BE2C (cell line): ENCODE measurements around the gene ZNF770.
"Not testable (repeated sequence)": the region's sequence is repeated elsewhere in the genome, so short reads cannot be mapped to it uniquely, and the experiment has no call there.

Experiments
- DNase-seq: peaks from one replicate; pipeline ENCODE4 v3.0.0-alpha.2; 2020
- H3K27me3 ChIP-seq: fragments of 250-450 bp; sonication (Bioruptor Pico); 2 replicates; pipeline ENCODE4 v1.5.1; 2020; ENCODE audit warnings: mild to moderate bottlenecking
- H3K36me3 ChIP-seq: fragments of 250-450 bp; sonication (Bioruptor Pico); 2 replicates; pipeline ENCODE4 v1.5.1; 2020; ENCODE audit warnings: mild to moderate bottlenecking
- H3K4me1 ChIP-seq: fragments of 250-450 bp; sonication (Bioruptor Pico); 2 replicates; pipeline ENCODE4 v1.5.1; 2020
- H3K4me3 ChIP-seq: 2 replicates; pipeline ENCODE4 v1.5.1; 2011; ENCODE audit warnings: low read depth, low read length
- H3K9me3 ChIP-seq: fragments of 250-450 bp; sonication (Bioruptor Pico); 2 replicates; pipeline ENCODE4 v1.5.1; 2020
- CTCF ChIP-seq: IDR thresholded peaks from 2 replicates; pipeline ENCODE4 v1.5.1; 2012; ENCODE audit warnings: mild to moderate bottlenecking, low read depth, low read length

Gene ZNF770

GRCh38 chr15:34986326-34986725, 1.8 kb downstream of the ZNF770 start:
- H3K36me3 ChIP-seq: peaks cover 39% of the 10 kb centered on the region
- H3K4me1 ChIP-seq: peaks cover 9% of the 10 kb centered on the region
- peak overlapping the region; percentile 91 for H3K4me3 ChIP-seq

GRCh38 chr15:34984889-34985630, 3.0 kb downstream of the ZNF770 start:
- no peaks in the 10 kb centered on the region for H3K27me3 ChIP-seq
- no peaks in the 10 kb centered on the region for H3K9me3 ChIP-seq
- TF ChIP-seq CTCF: no peak
- H3K4me3 ChIP-seq: no peak overlapping the region
- H3K36me3 ChIP-seq: peaks cover 39% of the 10 kb centered on the region
- H3K4me1 ChIP-seq: peaks cover 9% of the 10 kb centered on the region
- no peak for DNase-seq

More at GRCh38 chr15:34986326-34986725, 1.8 kb downstream of the ZNF770 start:
- DNase-seq: no peak
- TF ChIP-seq CTCF: no peak
- Histone ChIP-seq H3K27me3 (no peaks in the 10 kb centered on the region), H3K9me3 (no peaks in the 10 kb centered on the region)

GRCh38 chr15:34976743-34977142, 11.3 kb downstream of the ZNF770 start:
- H3K27me3 ChIP-seq: no peaks in the 10 kb centered on the region
- H3K36me3 ChIP-seq: no peaks in the 10 kb centered on the region; the same call in 1 of the 2 replicates
- no peaks in the 10 kb centered on the region for H3K4me1 ChIP-seq
- no peak overlapping the region for H3K4me3 ChIP-seq
- H3K9me3 ChIP-seq: no peaks in the 10 kb centered on the region
- DNase-seq: no peak
- no peak for TF ChIP-seq CTCF

DNA sequence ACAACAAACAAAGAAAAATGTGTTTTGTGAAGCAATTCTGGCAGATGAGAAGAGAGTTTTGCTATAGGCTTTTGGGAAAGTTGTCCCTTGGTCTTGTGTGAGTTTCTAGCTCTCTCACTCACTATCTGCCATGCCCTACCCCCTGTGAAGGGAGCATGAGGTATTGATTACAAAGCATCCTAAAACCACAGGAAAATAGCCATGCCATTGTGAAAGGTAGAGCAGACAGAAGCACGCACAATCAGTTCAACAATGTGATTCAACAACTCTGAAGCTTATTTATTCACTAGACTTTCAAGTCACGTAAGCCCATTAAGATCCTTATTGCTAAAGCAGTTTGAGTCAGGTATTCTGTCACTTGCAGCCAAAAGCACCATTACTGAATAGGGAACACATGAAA, 12.0 kb downstream of the ZNF770 start:
- no peaks in the 10 kb centered on the region; the same call in 1 of the 2 replicates for H3K36me3 ChIP-seq
- H3K4me1 ChIP-seq: no peaks in the 10 kb centered on the region
- no peak overlapping the region for H3K4me3 ChIP-seq
- no peak for TF ChIP-seq CTCF
- H3K27me3 ChIP-seq: no peaks in the 10 kb centered on the region
- H3K9me3 ChIP-seq: no peaks in the 10 kb centered on the region
- no peak for DNase-seq

GRCh38 chr15:34973512-34973911, 14.6 kb downstream of the ZNF770 start:
- Histone ChIP-seq H3K27me3 (no peaks in the 10 kb centered on the region), H3K9me3 (no peaks in the 10 kb centered on the region), H3K4me1 (no peaks in the 10 kb centered on the region), H3K4me3 (no peak overlapping the region), H3K36me3 (no peaks in the 10 kb centered on the region; the same call in 1 of the 2 replicates)
- TF ChIP-seq CTCF: no peak
- no peak for DNase-seq

GRCh38 chr15:34970098-34970643, 17.9 kb downstream of the ZNF770 start:
- not testable (repeated sequence) for H3K36me3 ChIP-seq, H3K4me1 ChIP-seq, H3K27me3 ChIP-seq, H3K9me3 ChIP-seq, DNase-seq
- H3K4me3 ChIP-seq: peak overlapping the region; percentile 95
